ENCODE results near the gene LCP2.

- TF ChIP-seq, protein P1, sequence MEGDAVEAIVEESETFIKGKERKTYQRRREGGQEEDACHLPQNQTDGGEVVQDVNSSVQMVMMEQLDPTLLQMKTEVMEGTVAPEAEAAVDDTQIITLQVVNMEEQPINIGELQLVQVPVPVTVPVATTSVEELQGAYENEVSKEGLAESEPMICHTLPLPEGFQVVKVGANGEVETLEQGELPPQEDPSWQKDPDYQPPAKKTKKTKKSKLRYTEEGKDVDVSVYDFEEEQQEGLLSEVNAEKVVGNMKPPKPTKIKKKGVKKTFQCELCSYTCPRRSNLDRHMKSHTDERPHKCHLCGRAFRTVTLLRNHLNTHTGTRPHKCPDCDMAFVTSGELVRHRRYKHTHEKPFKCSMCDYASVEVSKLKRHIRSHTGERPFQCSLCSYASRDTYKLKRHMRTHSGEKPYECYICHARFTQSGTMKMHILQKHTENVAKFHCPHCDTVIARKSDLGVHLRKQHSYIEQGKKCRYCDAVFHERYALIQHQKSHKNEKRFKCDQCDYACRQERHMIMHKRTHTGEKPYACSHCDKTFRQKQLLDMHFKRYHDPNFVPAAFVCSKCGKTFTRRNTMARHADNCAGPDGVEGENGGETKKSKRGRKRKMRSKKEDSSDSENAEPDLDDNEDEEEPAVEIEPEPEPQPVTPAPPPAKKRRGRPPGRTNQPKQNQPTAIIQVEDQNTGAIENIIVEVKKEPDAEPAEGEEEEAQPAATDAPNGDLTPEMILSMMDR (IDR thresholded peaks at IDR 0.05 in 4 of 5, conservative IDR thresholded peaks at IDR 0.05 in 1 of 5), result no peak
- TF ChIP-seq POLR2A (IDR thresholded peaks at IDR 0.05), result no peak
Measured at GRCh38 chr5:170285181-170285580, 12.4 kb downstream of the LCP2 start.

Measured in gastrocnemius medialis (tissue), 4 donors.